Mammary epithelial cell (primary cell): ENCODE data around the gene INPP5D.

Source experiments
- CTCF ChIP-seq, 2 donors: IDR thresholded peaks in 1 of 2; conservative IDR thresholded peaks in 1 of 2; 2 replicates each; pipeline ENCODE4 v1.5.1; 2011 to 2012; ENCODE audit warnings: inconsistent platforms in 2 of 2, low read length in 2 of 2, mild to moderate bottlenecking in 2 of 2, control low read depth in 1 of 2, low read depth in 1 of 2; ENCODE audit not compliant: insufficient read depth in 1 of 2; ENCODE audit errors: extremely low read depth in 1 of 2
- EZH2 ChIP-seq: IDR thresholded peaks from 2 replicates; pipeline ENCODE4 v1.6.1; 2012; ENCODE audit warnings: low read length, inconsistent platforms, borderline replicate concordance

- TF ChIP-seq CTCF (conservative IDR thresholded peaks at IDR 0.05 in 1 of 2, IDR thresholded peaks at IDR 0.05 in 1 of 2; ENCODE audit: extremely low read depth in 1 of 2, insufficient read depth in 1 of 2, low read depth in 1 of 2, low read length in 2 of 2) (no peak), EZH2 (no peak)
Observed at GRCh38 chr2:233037078-233037477, 23.1 kb upstream of the INPP5D start.
